DND-41 (cell line): Measurements from ENCODE around the gene TH.

Experiments
- ATAC-seq: fragments of 200-7000 bp; cut with Tn5 transposase; 3 replicates; pipeline ENCODE4 v1.9.1; 2021; ENCODE audit warnings: low read depth; ENCODE audit not compliant: insufficient read depth
- DNase-seq: peaks from one replicate; pipeline ENCODE4 v3.0.0-alpha.2; 2020
- H2AFZ ChIP-seq: 2 replicates; pipeline ENCODE4 v1.6.0; 2012; ENCODE audit warnings: low read depth, low read length
- H3K27ac ChIP-seq: 2 replicates; pipeline ENCODE4 v1.5.1; 2012; ENCODE audit warnings: low read length, inconsistent platforms
- H3K27me3 ChIP-seq: fragments of 200-600 bp; sonication (generic); 2 replicates; pipeline ENCODE4 v1.6.0; 2012; ENCODE audit warnings: low read length, mild to moderate bottlenecking, inconsistent platforms; ENCODE audit not compliant: insufficient read depth, poor library complexity
- H3K36me3 ChIP-seq: 2 replicates; pipeline ENCODE4 v1.5.1; 2012; ENCODE audit warnings: low read length, inconsistent platforms; ENCODE audit not compliant: insufficient read depth
- H3K4me1 ChIP-seq: 2 replicates; pipeline ENCODE4 v1.5.1; 2012; ENCODE audit warnings: mild to moderate bottlenecking, low read length; ENCODE audit not compliant: insufficient read depth
- H3K4me2 ChIP-seq: 2 replicates; pipeline ENCODE4 v1.6.0; 2012; ENCODE audit warnings: mild to moderate bottlenecking, moderate library complexity, low read length, inconsistent platforms; ENCODE audit not compliant: insufficient read depth
- H3K4me3 ChIP-seq, 2 experiments: fragments of 200-600 bp in 1 of 2; shearing (Covaris generic) in 1 of 2; 2 replicates each; pipeline ENCODE4 v1.5.1; 2012 to 2016; ENCODE audit warnings: inconsistent platforms in 2 of 2, low read length in 2 of 2, mild to moderate bottlenecking in 2 of 2, low read depth in 1 of 2, moderate library complexity in 1 of 2
- H3K79me2 ChIP-seq: 2 replicates; pipeline ENCODE4 v1.6.0; 2012; ENCODE audit warnings: low read length, inconsistent platforms; ENCODE audit not compliant: insufficient read depth
- H3K9ac ChIP-seq: 2 replicates; pipeline ENCODE4 v1.6.0; 2012; ENCODE audit warnings: low read depth, mild to moderate bottlenecking, inconsistent platforms, low read length, moderate library complexity
- H3K9me3 ChIP-seq: 2 replicates; pipeline ENCODE4 v1.5.1; 2012; ENCODE audit warnings: low read length, moderate library complexity, mild to moderate bottlenecking, inconsistent platforms; ENCODE audit not compliant: insufficient read depth, severe bottlenecking
- H4K20me1 ChIP-seq: 2 replicates; pipeline ENCODE4 v1.6.0; 2012; ENCODE audit warnings: low read length; ENCODE audit not compliant: insufficient read depth
- CTCF ChIP-seq: IDR thresholded peaks from 2 replicates; pipeline ENCODE4 v1.5.1; 2012; ENCODE audit warnings: borderline replicate concordance, low read length, moderate library complexity, mild to moderate bottlenecking; ENCODE audit not compliant: poor library complexity, severe bottlenecking; ENCODE audit errors: extremely low read depth
- EZH2 ChIP-seq: IDR thresholded peaks from 3 replicates; pipeline ENCODE4 v1.6.1; 2012; ENCODE audit warnings: borderline replicate concordance, low read depth, mild to moderate bottlenecking, moderate library complexity, low read length, inconsistent platforms; ENCODE audit not compliant: severe bottlenecking

TH gene

GRCh38 chr11:2209900-2210321 lies 38.3 kb upstream of the TH start:
- TF ChIP-seq EZH2 (no peak), CTCF (no peak)
- no peak overlapping the region for H3K4me2 ChIP-seq
- H3K36me3 ChIP-seq: no peaks in the 10 kb centered on the region
- no peak for DNase-seq
- no peak overlapping the region for H3K4me3 ChIP-seq
- no peak overlapping the region for H3K9ac ChIP-seq
- H2AFZ ChIP-seq: no peak overlapping the region
- H3K4me1 ChIP-seq: peaks cover 23% of the 10 kb centered on the region
- no peaks in the 10 kb centered on the region for H4K20me1 ChIP-seq
- H3K27ac ChIP-seq: no peak overlapping the region
- no peaks in the 10 kb centered on the region for H3K27me3 ChIP-seq
- ATAC-seq: no peak
- H3K79me2 ChIP-seq: no peaks in the 10 kb centered on the region
- H3K9me3 ChIP-seq: no peaks in the 10 kb centered on the region

GRCh38 chr11:2209370-2209801 lies 37.8 kb upstream of the TH start:
- Histone ChIP-seq H3K4me3 (no peak overlapping the region), H3K4me2 (no peak overlapping the region), H3K9me3 (no peaks in the 10 kb centered on the region), H3K4me1 (peaks cover 22% of the 10 kb centered on the region), H3K27ac (no peak overlapping the region), H4K20me1 (no peaks in the 10 kb centered on the region), H3K9ac (no peak overlapping the region), H3K27me3 (no peaks in the 10 kb centered on the region), H3K79me2 (no peaks in the 10 kb centered on the region), H2AFZ (no peak overlapping the region), H3K36me3 (no peaks in the 10 kb centered on the region)
- TF ChIP-seq EZH2 (no peak), CTCF (no peak)
- DNase-seq: no peak
- no peak for ATAC-seq

GRCh38 chr11:2208691-2209369 lies 37.2 kb upstream of the TH start:
- ATAC-seq: no peak
- H3K9me3 ChIP-seq: no peaks in the 10 kb centered on the region
- peaks cover 17% of the 10 kb centered on the region for H3K4me1 ChIP-seq
- no peaks in the 10 kb centered on the region for H3K36me3 ChIP-seq
- no peak for TF ChIP-seq EZH2
- TF ChIP-seq CTCF: peak; percentile 5
- no peak for DNase-seq
- no peak overlapping the region for H3K4me3 ChIP-seq
- H3K9ac ChIP-seq: no peak overlapping the region
- no peak overlapping the region for H2AFZ ChIP-seq
- no peaks in the 10 kb centered on the region for H3K79me2 ChIP-seq
- no peaks in the 10 kb centered on the region for H4K20me1 ChIP-seq
- no peaks in the 10 kb centered on the region for H3K27me3 ChIP-seq
- no peak overlapping the region for H3K27ac ChIP-seq
- H3K4me2 ChIP-seq: no peak overlapping the region
